DND-41 (cell line): ENCODE data around the gene ARSA.
"Not testable (repeated sequence)": the region's sequence is repeated elsewhere in the genome, so short reads cannot be mapped to it uniquely, and the experiment has no call there.

Experiments
- ATAC-seq: fragments of 200-7000 bp; cut with Tn5 transposase; 3 replicates; pipeline ENCODE4 v1.9.1; 2021; ENCODE audit warnings: low read depth; ENCODE audit not compliant: insufficient read depth
- DNase-seq: peaks from one replicate; pipeline ENCODE4 v3.0.0-alpha.2; 2020
- H2AFZ ChIP-seq: 2 replicates; pipeline ENCODE4 v1.6.0; 2012; ENCODE audit warnings: low read depth, low read length
- H3K27ac ChIP-seq: 2 replicates; pipeline ENCODE4 v1.5.1; 2012; ENCODE audit warnings: low read length, inconsistent platforms
- H3K27me3 ChIP-seq: fragments of 200-600 bp; sonication (generic); 2 replicates; pipeline ENCODE4 v1.6.0; 2012; ENCODE audit warnings: low read length, mild to moderate bottlenecking, inconsistent platforms; ENCODE audit not compliant: insufficient read depth, poor library complexity
- H3K36me3 ChIP-seq: 2 replicates; pipeline ENCODE4 v1.5.1; 2012; ENCODE audit warnings: low read length, inconsistent platforms; ENCODE audit not compliant: insufficient read depth
- H3K4me1 ChIP-seq: 2 replicates; pipeline ENCODE4 v1.5.1; 2012; ENCODE audit warnings: mild to moderate bottlenecking, low read length; ENCODE audit not compliant: insufficient read depth
- H3K4me2 ChIP-seq: 2 replicates; pipeline ENCODE4 v1.6.0; 2012; ENCODE audit warnings: mild to moderate bottlenecking, moderate library complexity, low read length, inconsistent platforms; ENCODE audit not compliant: insufficient read depth
- H3K4me3 ChIP-seq, 2 experiments: fragments of 200-600 bp in 1 of 2; shearing (Covaris generic) in 1 of 2; 2 replicates each; pipeline ENCODE4 v1.5.1; 2012 to 2016; ENCODE audit warnings: inconsistent platforms in 2 of 2, low read length in 2 of 2, mild to moderate bottlenecking in 2 of 2, low read depth in 1 of 2, moderate library complexity in 1 of 2
- H3K79me2 ChIP-seq: 2 replicates; pipeline ENCODE4 v1.6.0; 2012; ENCODE audit warnings: low read length, inconsistent platforms; ENCODE audit not compliant: insufficient read depth
- H3K9ac ChIP-seq: 2 replicates; pipeline ENCODE4 v1.6.0; 2012; ENCODE audit warnings: low read depth, mild to moderate bottlenecking, inconsistent platforms, low read length, moderate library complexity
- H3K9me3 ChIP-seq: 2 replicates; pipeline ENCODE4 v1.5.1; 2012; ENCODE audit warnings: low read length, moderate library complexity, mild to moderate bottlenecking, inconsistent platforms; ENCODE audit not compliant: insufficient read depth, severe bottlenecking
- H4K20me1 ChIP-seq: 2 replicates; pipeline ENCODE4 v1.6.0; 2012; ENCODE audit warnings: low read length; ENCODE audit not compliant: insufficient read depth
- EZH2 ChIP-seq: IDR thresholded peaks from 3 replicates; pipeline ENCODE4 v1.6.1; 2012; ENCODE audit warnings: borderline replicate concordance, low read depth, mild to moderate bottlenecking, moderate library complexity, low read length, inconsistent platforms; ENCODE audit not compliant: severe bottlenecking
- TF ChIP-seq, protein P1 (sequence below): IDR thresholded peaks from 2 replicates; pipeline ENCODE4 v1.5.1; 2012; ENCODE audit warnings: borderline replicate concordance, low read length, moderate library complexity, mild to moderate bottlenecking; ENCODE audit not compliant: poor library complexity, severe bottlenecking; ENCODE audit errors: extremely low read depth

ARSA gene

DNA sequence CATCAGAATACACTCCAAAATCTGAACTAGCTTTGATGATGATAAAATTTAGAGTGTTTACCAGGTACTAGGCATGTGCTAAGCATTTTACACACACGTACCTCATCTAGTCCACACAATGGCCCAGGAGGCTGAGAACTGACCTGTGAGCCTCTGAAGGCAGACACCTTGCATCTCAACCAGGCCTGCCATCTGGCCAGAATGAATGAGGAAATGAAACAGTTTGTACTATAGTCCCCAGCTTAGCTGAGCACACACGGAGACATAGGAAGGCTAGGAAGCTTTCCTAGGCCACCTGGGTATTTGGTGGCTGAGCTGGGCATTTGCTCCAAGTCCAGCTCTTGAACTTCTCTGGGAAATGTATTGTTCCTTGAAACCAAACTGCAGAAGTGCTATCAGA, 37.8 kb upstream of the ARSA start:
- H3K4me3 ChIP-seq: no peak overlapping the region
- H3K36me3 ChIP-seq: no peaks in the 10 kb centered on the region
- no peak for TF ChIP-seq EZH2
- TF ChIP-seq, protein P1, sequence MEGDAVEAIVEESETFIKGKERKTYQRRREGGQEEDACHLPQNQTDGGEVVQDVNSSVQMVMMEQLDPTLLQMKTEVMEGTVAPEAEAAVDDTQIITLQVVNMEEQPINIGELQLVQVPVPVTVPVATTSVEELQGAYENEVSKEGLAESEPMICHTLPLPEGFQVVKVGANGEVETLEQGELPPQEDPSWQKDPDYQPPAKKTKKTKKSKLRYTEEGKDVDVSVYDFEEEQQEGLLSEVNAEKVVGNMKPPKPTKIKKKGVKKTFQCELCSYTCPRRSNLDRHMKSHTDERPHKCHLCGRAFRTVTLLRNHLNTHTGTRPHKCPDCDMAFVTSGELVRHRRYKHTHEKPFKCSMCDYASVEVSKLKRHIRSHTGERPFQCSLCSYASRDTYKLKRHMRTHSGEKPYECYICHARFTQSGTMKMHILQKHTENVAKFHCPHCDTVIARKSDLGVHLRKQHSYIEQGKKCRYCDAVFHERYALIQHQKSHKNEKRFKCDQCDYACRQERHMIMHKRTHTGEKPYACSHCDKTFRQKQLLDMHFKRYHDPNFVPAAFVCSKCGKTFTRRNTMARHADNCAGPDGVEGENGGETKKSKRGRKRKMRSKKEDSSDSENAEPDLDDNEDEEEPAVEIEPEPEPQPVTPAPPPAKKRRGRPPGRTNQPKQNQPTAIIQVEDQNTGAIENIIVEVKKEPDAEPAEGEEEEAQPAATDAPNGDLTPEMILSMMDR: no peak
- no peak overlapping the region for H3K9ac ChIP-seq
- no peak overlapping the region for H3K4me2 ChIP-seq
- no peaks in the 10 kb centered on the region for H3K79me2 ChIP-seq
- H2AFZ ChIP-seq: no peak overlapping the region
- H3K9me3 ChIP-seq: no peaks in the 10 kb centered on the region
- no peak overlapping the region for H3K27ac ChIP-seq
- H4K20me1 ChIP-seq: no peaks in the 10 kb centered on the region
- no peaks in the 10 kb centered on the region for H3K4me1 ChIP-seq
- no peak for ATAC-seq
- H3K27me3 ChIP-seq: peaks cover 5% of the 10 kb centered on the region
- no peak for DNase-seq

DNA sequence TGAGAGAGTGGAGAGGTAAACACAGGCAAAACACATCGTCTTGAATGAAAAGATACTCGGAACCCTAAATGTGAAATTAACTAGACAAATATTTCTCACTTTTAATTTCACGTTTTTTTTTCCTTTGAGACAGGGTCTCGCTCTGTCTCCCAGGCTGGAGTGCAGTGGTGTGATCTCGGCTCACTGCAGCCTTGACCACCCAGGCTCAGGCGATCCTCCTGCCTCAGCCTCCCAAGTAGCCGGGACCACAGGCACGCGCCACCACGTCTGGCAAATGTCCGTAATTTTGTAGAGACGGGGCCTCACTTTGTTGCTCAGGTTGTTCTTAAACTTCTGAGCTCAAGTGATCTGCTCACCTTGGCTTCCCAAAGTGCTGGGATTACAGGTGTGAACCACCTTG, 37.3 kb upstream of the ARSA start:
- DNase-seq: no peak
- H3K9me3 ChIP-seq: no peaks in the 10 kb centered on the region
- TF ChIP-seq, protein P1: no peak
- TF ChIP-seq EZH2: no peak
- no peak overlapping the region for H3K4me3 ChIP-seq
- no peak overlapping the region for H3K27ac ChIP-seq
- no peaks in the 10 kb centered on the region for H3K36me3 ChIP-seq
- no peak for ATAC-seq
- no peaks in the 10 kb centered on the region for H3K79me2 ChIP-seq
- no peak overlapping the region for H3K9ac ChIP-seq
- H3K4me1 ChIP-seq: no peaks in the 10 kb centered on the region
- H2AFZ ChIP-seq: no peak overlapping the region
- no peak overlapping the region for H3K4me2 ChIP-seq
- H4K20me1 ChIP-seq: no peaks in the 10 kb centered on the region
- peaks cover 2% of the 10 kb centered on the region for H3K27me3 ChIP-seq

GRCh38 chr22:50660306-50660705, 32.4 kb upstream of the ARSA start:
- H3K27me3 ChIP-seq: peaks cover 8% of the 10 kb centered on the region
- no peaks in the 10 kb centered on the region; the same call in 1 of the 2 replicates for H4K20me1 ChIP-seq
- no peak overlapping the region for H3K4me2 ChIP-seq
- H3K9me3 ChIP-seq: no peaks in the 10 kb centered on the region
- no peaks in the 10 kb centered on the region for H3K36me3 ChIP-seq
- H3K4me1 ChIP-seq: no peaks in the 10 kb centered on the region
- H2AFZ ChIP-seq: no peak overlapping the region
- H3K9ac ChIP-seq: no peak overlapping the region
- H3K79me2 ChIP-seq: no peaks in the 10 kb centered on the region
- no peak overlapping the region for H3K4me3 ChIP-seq
- no peak for DNase-seq
- ATAC-seq: no peak
- TF ChIP-seq, protein P1: no peak
- no peak for TF ChIP-seq EZH2
- no peak overlapping the region for H3K27ac ChIP-seq

DNA sequence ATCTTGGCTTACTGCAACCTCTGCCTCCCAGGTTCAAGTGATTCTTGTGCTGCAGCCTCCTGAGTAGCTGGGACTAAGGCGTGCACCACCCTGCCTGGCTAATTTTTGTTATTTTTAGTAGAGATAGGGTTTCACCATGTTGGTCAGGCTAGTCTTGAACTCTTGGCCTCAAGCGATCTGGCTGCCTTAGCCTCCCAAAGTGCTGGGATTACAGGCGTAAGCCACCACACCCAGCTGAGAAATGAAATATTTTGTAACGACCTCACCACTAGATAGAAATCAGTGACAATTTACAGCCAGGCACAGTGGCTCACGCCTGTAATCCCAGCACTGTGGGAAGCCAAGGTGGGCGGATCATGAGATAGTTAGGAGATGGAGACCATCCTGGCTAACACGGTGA, 31.8 kb upstream of the ARSA start:
- H4K20me1 ChIP-seq, H3K27me3 ChIP-seq, H3K4me3 ChIP-seq, H3K36me3 ChIP-seq, H3K9ac ChIP-seq, H3K9me3 ChIP-seq, DNase-seq, H2AFZ ChIP-seq, ATAC-seq, H3K4me2 ChIP-seq, H3K79me2 ChIP-seq, H3K4me1 ChIP-seq, H3K27ac ChIP-seq: not testable (repeated sequence)
